GM12878 (cell line): ENCODE measurements around the gene P2RX4. TPM values are rescaled to one million over a fixed set of nuclear protein-coding genes. Genes with fewer than 3 reads are reported as not detected.

Source experiments
- ATAC-seq: fragments of 200-7000 bp; cut with Tn5 transposase; 3 replicates; pipeline ENCODE4 v1.9.1; 2020; ENCODE audit warnings: mild to moderate bottlenecking, moderate library complexity
- BruUV-seq: library from RNA; stranded (reverse); fragments of 400-500 nt; replicated peaks from 2 replicates; lab custom pipeline; 2021; lab: Mats Ljungman, UMichigan
- CTCF ChIA-PET: fragments of 300-600 bp; sonication (Branson Sonifier 250); formaldehyde crosslinking; extraction: SDS; loops from one replicate; lab custom pipeline; 2021; ENCODE audit warnings: inconsistent platforms; lab: Yijun Ruan, JAX
- POLR2A ChIA-PET: fragments of 350-600 bp; formaldehyde crosslinking; extraction: SDS; loops from one replicate; lab custom pipeline; 2021; ENCODE audit warnings: inconsistent platforms; lab: Charles Lee
- RAD21 ChIA-PET: fragments of 300-600 bp; sonication (Branson Sonifier 250); formaldehyde crosslinking; loops from one replicate; lab custom pipeline; 2023; ENCODE audit warnings: antibody characterized with exemption; ENCODE audit not compliant: unreplicated experiment; lab: Charles Lee
- SMC1A ChIA-PET: fragments of 300-600 bp; sonication (Branson Sonifier 250); formaldehyde crosslinking; loops from one replicate; lab custom pipeline; 2023; ENCODE audit not compliant: unreplicated experiment, uncharacterized antibody; lab: Charles Lee
- DNase-seq: peaks from one replicate; pipeline ENCODE4 v3.0.0-alpha.2; 2011; ENCODE audit warnings: low read depth, low spot score
- FAIRE-seq: peaks from 3 replicates; lab custom pipeline; 2011; peaks lifted over from hg19 to GRCh38; lab: Jason Lieb, UNC
- H2AFZ ChIP-seq: 2 replicates; pipeline ENCODE4 v1.6.0; 2011; ENCODE audit warnings: low read depth, low read length, control low read depth; ENCODE audit not compliant: control insufficient read depth
- H3K27ac ChIP-seq: 2 replicates; pipeline ENCODE4 v1.5.1; 2011; ENCODE audit warnings: control low read depth; ENCODE audit not compliant: control insufficient read depth, insufficient read depth
- H3K27me3 ChIP-seq, 2 experiments: replicated peaks in 1 of 2; 2 replicates each; pipeline versions ENCODE4 v1.6.0 to v1.6.1; 2011; ENCODE audit warnings: low read length in 1 of 2; ENCODE audit not compliant: control insufficient read depth in 2 of 2, insufficient read depth in 2 of 2
- H3K36me3 ChIP-seq, 2 experiments: 2 replicates each; pipeline ENCODE4 v1.5.1; 2011; ENCODE audit warnings: low read length in 1 of 2; ENCODE audit not compliant: control insufficient read depth in 2 of 2, insufficient read depth in 2 of 2
- H3K4me1 ChIP-seq: 2 replicates; pipeline ENCODE4 v1.6.1; 2011; ENCODE audit warnings: mild to moderate bottlenecking, low read length, moderate library complexity, mixed read lengths; ENCODE audit not compliant: control insufficient read depth, insufficient read depth
- H3K4me2 ChIP-seq: 2 replicates; pipeline ENCODE4 v1.6.0; 2011; ENCODE audit warnings: control low read depth; ENCODE audit not compliant: control insufficient read depth, insufficient read depth
- H3K4me3 ChIP-seq: fragments of 200-600 bp; sonication (generic); 2 replicates; pipeline ENCODE4 v1.5.1; 2016
- H3K79me2 ChIP-seq: 2 replicates; pipeline ENCODE4 v1.6.0; 2011; ENCODE audit warnings: low read length; ENCODE audit not compliant: control insufficient read depth, insufficient read depth
- H3K9ac ChIP-seq: 2 replicates; pipeline ENCODE4 v1.8.0; 2011; ENCODE audit warnings: low read length, control low read depth, mixed read lengths; ENCODE audit not compliant: control insufficient read depth, insufficient read depth
- H3K9me3 ChIP-seq: replicated peaks from 3 replicates; pipeline ENCODE4 v1.5.1; 2011; ENCODE audit warnings: mild to moderate bottlenecking, low read length; ENCODE audit not compliant: control insufficient read depth, insufficient read depth
- H4K20me1 ChIP-seq: 2 replicates; pipeline ENCODE4 v1.6.0; 2011; ENCODE audit not compliant: control insufficient read depth, insufficient read depth
- MTA2 ChIP-seq: fragments of 450-650 bp; IDR thresholded peaks from 2 replicates; pipeline ENCODE4 v1.6.1; 2016; ENCODE audit warnings: low read depth, mild to moderate bottlenecking, moderate library complexity
- RBBP5 ChIP-seq: fragments of 200-600 bp; sonication (generic); conservative IDR thresholded peaks from 2 replicates; pipeline ENCODE4 v1.6.1; 2016
- SMC3 ChIP-seq: IDR thresholded peaks from 2 replicates; pipeline ENCODE4 v1.6.1; 2011; ENCODE audit warnings: low read length, improper control_type of control experiment, borderline replicate concordance
- WGBS: methylation state at CpG from one replicate; pipeline ENCODE4 v1.1.6; 2016; ENCODE audit warnings: low lambda C conversion rate; ENCODE audit not compliant: insufficient replicate concordance, insufficient coverage; ENCODE audit errors: missing lambda C conversion rate; 5-methylcytosine and 5-hydroxymethylcytosine counted together
- in situ Hi-C: fragments of 300-500 bp; cut with MboI; formaldehyde crosslinking; loops from 9 replicates; pipeline ENCODE4 v1.14.3; 2018; ENCODE audit warnings: mixed read lengths
- intact Hi-C: fragments of 100-400 bp; cut with micrococcal nuclease; formaldehyde crosslinking; loops from one replicate; pipeline ENCODE4 v1.14.2; 2022; ENCODE audit not compliant: unreplicated experiment
- polyA plus RNA-seq, 11 experiments: library from polyadenylated mRNA; depleted of rRNA in 4 of 11; unstranded in 6 of 11; stranded (reverse) in 5 of 11; fragments of >200 nt; fragmentation: Nextera tagmentation in 4 of 11; fragmentation: Illumina TruSeq in 1 of 11; extraction: Ambion mirVana in 4 of 11; extraction: Trizol in 1 of 11; gene quantifications; 1 replicate in 1 of 11; 2 replicates in 10 of 11; pipeline versions ENCODE4 v1.2.1 to v1.2.3, GENCODE V29; 2011 to 2016; ENCODE audit warnings: inconsistent platforms in 2 of 11, missing spikeins in 2 of 11, low read depth in 1 of 11
- total RNA-seq, 4 experiments: library from RNA; depleted of rRNA in 3 of 4; stranded (reverse); fragments of >200 nt in 3 of 4; fragmentation: Illumina TruSeq in 1 of 4; extraction: Trizol in 1 of 4; gene quantifications; 2 replicates each; pipeline versions ENCODE4 v1.2.1 to v1.2.3, GENCODE V29; 2013 to 2021
- TF ChIP-seq, protein P1 (sequence below): IDR thresholded peaks from 2 replicates; pipeline ENCODE4 v1.6.1; 2012; ENCODE audit warnings: low read depth, low read length, improper control_type of control experiment

Gene P2RX4
- total and polyA plus RNA-seq, 10 of the 15 experiments (the other 5 are each of a cell fraction or from before 2014, with no cell fraction given): 9.0 to 43.4 (median 20.5) TPM

GRCh38 chr12:121218588-121219352, 8.8 kb downstream of the P2RX4 start:
- DNase-seq (no peak), ATAC-seq (no peak)
- ChIA-PET RAD21 (no interaction called here), CTCF (interaction anchor here (0.5 to 1.1 kb wide), 2 partner anchors 28 to 40 kb away, joined by 3 to 4 read pairs; no protein-coding TSS in a partner anchor), SMC1A (interaction anchor here (0.7 kb wide), 1 partner anchor 116 kb away, joined by 4 read pairs; no protein-coding TSS in a partner anchor), POLR2A (no interaction called here)
- no peaks in the 10 kb centered on the region for H3K27me3 ChIP-seq
- peaks cover 0 to 4% of the 10 kb centered on the region in 2 experiments; a peak in 3 of 4 replicates for H3K36me3 ChIP-seq
- no TSS peak for BruUV-seq
- intact Hi-C loops (no loop called here), in situ Hi-C loops (no loop called here)
- WGBS: 89% methylated on average over 18 of the region's 18 CpGs
- H3K9ac ChIP-seq: no peak overlapping the region
- no peaks in the 10 kb centered on the region for H3K9me3 ChIP-seq
- H3K4me1 ChIP-seq: peaks cover 9% of the 10 kb centered on the region
- H4K20me1 ChIP-seq: no peaks in the 10 kb centered on the region
- no peak overlapping the region for H3K4me3 ChIP-seq
- no peak overlapping the region for H2AFZ ChIP-seq
- no peak overlapping the region for H3K27ac ChIP-seq
- no peak overlapping the region for H3K4me2 ChIP-seq
- TF ChIP-seq MTA2: no peak
- no peak for TF ChIP-seq RBBP5
- no peak for TF ChIP-seq SMC3
- TF ChIP-seq, protein P1, sequence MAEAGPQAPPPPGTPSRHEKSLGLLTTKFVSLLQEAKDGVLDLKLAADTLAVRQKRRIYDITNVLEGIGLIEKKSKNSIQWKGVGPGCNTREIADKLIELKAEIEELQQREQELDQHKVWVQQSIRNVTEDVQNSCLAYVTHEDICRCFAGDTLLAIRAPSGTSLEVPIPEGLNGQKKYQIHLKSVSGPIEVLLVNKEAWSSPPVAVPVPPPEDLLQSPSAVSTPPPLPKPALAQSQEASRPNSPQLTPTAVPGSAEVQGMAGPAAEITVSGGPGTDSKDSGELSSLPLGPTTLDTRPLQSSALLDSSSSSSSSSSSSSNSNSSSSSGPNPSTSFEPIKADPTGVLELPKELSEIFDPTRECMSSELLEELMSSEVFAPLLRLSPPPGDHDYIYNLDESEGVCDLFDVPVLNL: no peak
- TF ChIP-seq, all 136 proteins: peak for 0
- FAIRE-seq: no peak
- no peaks in the 10 kb centered on the region for H3K79me2 ChIP-seq
